HG03103 (cell line): ENCODE results near the gene ATF6B.
"Not testable (repeated sequence)": the region's sequence is repeated elsewhere in the genome, so short reads cannot be mapped to it uniquely, and the experiment has no call there.

Experiments used
- ATAC-seq: cut with Tn5 transposase; IDR thresholded peaks from one replicate; pipeline ENCODE4 v1.9.1; 2021; ENCODE audit warnings: low read depth; ENCODE audit not compliant: unreplicated experiment

Gene ATF6B

DNA sequence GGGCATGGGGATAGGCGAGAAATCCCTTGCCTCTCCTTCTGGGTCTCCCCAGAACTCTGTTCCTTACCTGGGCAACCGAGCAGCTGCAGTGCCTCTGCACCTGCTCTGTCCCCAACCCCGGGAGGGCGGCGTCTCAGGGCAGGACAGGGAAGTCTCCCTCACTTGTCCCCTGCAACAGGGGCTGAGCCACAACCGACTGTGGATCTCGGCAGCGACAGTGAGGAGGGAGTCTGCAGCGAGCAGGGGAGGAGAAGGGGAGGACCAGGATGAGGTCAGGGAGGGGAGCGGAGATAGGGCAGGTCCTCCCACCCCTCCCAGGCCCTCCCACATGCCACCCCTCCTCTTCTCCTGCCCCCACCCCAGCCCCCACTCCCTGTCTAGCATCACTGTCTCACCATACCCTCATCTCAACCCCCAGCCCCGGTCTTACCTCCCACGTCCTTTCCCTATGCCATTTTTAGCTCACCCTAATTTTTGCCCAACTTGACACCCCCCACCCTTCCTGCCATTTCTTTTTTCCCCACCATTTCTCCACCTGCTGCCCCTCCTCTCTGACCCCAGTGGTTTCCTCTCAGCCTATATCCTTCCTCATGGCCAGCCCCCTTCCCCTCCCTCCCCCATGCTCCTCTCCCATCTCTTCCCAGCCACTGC is 18.8 kb downstream of the ATF6B start, which contains the start of gene TNXB:
TNXB (minus strand) TSS at position 225 of the 651 bp plus-strand sequence. CDS start 11,140 bp downstream, outside the sequence.
- no peak for ATAC-seq

DNA sequence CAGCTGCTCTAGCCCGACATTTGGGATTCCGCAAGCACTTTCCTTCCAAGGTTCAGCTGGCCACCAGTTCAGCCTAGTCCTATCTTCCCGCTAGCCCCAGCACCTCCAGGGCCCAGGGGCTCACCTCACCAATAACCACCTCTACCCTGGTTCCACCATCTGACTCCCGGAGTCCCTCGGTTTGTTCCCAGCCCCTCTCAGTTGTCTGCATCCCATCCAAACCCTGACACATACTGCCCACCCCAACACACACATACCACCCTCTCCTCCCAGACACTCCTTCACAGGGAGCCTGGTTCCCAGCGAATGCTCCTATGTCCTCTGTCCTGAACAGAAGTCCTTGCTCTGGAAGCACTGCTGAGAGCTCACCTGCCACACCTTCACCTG is 19.3 kb downstream of the ATF6B start:
- no peak for ATAC-seq

DNA sequence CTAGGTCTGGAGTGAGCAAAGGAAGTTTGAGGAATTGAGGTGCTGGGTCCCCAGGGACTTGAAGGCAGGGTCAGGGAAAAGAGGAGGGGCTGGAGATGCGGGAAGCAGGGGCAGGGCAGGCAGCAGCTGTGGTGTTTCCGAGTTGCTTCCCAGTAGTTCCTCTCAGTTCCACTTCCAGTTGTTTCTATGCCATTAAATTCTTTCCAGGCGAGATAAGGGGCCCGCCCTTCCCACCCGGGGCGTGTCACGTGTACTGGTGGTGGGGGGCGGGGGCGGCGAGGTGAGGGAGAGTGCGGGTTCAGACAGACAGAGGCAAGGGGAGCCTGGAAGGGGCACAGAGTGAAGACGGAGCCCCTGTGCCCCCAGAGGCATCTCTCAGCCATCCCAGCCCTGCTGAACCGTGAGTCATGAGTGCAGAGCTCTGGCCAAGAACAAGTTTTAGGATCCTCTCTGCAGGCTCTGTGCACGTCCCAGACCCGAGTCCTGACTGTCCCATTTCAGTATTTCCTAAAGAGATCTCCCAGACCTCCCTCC is 19.9 kb downstream of the ATF6B start:
- no peak for ATAC-seq

DNA sequence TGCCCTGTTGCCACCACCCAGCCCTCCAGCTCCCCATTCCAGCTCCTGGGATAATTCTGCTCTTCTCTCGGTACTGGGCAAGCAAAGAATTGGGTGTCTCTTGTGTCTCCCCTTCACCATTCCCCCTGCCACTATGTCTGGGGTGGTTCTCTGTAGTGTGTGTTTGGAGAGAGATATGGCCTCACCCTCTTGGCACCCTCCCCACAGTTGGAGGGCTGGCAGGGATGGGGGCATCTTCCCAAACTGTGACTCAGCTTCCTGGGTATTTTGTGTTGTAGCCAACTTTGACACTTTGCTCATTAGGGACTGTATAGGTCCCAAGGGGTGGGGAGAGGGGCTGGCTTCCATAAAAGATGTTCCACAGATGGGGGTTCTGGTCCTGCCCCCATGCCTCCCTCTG is 20.6 kb downstream of the ATF6B start:
- no peak for ATAC-seq

DNA sequence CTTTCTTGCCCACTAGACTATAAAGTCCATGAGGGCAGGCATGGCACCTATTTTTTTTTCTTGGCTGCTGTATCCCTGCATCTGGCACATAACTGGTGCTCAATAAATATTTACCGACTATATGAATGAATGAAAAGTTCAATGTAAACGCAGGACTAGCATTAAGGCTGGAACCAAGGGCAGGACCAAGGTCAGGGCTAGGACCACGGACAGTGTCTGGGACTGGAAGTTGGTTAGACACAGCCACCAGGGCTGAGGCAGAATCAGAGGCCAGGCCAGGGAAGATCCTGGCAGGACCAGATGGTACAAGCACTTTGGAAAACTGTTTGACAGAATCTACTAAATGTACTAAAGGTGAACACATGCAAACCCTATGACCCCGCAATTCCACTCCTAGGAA is 22.6 kb downstream of the ATF6B start:
- ATAC-seq = no peak

DNA sequence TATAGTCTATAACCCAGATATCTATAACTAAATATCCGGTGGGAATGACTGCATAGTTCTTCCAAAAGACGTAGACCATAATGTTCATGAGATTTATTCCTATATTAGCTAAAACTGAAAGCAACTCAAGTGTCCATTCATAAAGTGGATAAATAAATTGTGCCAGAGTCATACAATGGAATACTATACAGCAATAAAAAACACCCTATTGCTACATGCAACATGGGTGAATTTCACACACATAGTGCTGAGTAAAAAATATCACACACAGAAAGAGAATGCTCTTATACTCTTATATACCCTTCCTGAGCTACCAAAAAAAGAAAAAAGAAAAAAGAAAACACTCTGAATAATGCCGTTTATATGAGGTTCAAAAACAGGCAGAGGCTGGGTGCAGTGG is 25.8 kb downstream of the ATF6B start:
- no peak for ATAC-seq

DNA sequence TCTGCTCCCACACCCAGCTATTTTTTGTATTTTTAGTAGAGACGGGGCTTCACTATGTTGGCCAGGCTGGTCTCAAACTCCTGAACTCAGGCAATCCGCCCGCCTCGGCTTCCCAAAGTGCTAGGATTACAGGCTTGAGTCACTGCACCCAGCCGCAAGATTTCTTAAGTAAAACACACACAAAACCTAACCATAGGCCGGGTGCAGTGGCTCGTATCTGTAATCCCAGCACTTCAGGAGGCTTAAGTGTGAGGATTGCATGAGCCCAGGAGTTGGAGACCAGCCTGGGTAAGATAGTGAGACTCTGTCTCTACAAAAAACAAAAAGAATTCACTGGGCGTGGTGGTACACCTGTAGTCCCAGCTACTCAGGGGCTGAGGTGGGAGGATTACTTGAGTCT is 27.8 kb downstream of the ATF6B start:
- ATAC-seq = not testable (repeated sequence)

DNA sequence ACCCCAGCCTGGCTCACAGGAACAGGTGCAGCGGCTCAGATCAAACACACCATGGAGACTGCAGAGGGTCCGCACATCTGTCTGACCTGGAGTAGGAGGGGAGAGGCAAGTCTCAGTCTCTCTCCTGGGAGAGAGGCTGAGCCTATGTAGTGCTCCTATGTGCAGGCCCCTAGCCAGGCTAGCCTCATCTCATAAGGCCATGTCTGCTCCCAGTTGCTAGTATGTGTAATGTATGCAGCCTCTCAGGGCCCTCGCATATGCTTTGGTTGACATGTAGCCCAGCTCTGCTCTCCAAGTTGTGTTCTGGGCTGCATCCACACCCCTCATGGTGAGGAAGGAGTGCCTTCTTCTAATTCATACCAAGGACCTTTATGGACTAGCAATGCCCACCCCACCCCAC is 30.7 kb downstream of the ATF6B start:
- ATAC-seq = no peak

DNA sequence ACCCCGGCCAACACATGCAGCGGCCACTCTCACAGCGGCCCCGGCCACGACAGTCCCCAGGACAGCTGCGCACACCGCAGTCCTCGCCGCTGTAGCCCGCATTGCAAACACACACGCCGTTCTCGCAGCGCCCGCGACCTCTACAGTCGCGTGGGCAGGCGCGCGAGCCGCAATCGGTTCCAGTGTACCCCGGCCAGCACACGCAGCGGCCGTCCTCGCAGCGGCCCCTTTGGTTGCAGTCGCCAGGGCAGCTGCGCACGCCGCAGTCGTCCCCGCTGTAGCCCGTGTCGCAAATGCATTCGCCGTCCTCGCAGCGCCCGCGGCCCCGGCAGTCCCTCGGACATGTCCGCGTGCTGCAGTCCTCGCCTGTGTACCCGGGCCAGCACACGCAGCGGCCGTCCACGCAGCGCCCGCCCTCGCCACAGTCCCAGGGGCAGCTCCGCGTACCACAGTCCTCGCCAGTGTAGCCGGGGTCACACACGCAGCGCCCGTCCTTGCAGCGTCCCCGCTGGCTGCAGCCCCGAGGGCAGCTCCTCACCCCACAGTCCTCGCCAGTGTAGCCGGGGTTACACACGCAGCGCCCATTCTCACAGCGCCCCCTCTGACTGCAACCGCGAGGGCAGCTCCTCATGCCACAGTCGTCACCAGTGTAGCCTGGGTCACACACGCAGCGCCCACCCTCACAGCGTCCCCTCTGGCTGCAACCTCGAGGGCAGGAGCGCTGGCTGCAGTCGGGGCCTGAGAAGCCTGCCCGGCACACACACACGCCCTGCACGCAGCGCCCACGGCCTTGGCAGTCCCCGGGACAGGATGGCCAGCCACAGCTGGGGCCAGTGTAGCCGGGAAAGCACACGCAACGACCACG is 31.4 kb downstream of the ATF6B start:
- no peak for ATAC-seq

DNA sequence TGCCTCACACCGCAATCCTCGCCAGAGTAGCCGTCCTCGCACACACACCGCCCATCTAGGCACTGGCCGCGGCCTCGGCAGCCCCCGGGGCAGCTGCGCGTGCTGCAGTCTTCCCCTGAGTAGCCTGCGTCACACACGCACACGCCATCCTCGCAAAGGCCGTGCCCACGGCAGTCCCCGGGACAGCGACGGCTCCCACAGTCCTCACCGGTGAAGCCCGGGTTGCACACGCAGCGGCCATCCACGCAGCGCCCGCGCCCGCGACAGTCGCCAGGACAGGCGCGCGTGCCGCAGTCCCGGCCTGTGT is 32.0 kb downstream of the ATF6B start:
- ATAC-seq = no peak

DNA sequence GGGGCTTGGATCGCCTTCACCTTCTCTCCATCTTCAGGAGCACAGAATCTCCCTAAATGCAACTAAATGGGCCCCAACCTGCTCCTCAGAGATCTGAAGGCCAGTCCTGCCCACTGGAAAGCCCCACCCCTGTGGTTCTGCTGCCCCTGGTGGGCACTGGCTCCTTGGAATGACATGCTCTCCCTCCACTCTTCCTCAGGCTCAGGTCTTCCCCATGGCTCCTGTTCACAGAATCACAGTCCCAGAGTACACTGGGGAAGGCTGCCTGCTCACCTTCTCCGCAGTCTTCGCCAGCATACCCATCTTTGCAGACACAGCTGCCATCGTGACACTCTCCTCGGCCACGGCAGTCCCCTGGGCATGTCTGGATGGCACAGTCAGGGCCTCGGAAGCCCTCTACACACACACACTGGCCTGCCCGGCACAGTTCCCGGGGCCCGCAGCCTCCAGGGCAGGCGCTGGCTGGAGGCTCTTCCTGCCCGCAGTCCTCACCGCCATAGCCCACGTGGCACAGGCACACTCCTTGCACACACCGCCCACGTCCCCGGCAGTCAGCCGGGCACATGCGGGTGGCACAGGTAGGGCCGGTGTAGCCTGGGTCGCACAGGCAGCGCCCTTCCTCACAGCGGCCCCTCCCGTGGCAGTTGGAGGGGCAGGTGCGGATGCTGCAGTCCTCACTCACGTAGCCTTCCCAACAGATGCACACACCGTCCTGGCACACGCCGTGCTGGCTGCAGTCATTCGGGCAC is 32.5 kb downstream of the ATF6B start:
- ATAC-seq = no peak

DNA sequence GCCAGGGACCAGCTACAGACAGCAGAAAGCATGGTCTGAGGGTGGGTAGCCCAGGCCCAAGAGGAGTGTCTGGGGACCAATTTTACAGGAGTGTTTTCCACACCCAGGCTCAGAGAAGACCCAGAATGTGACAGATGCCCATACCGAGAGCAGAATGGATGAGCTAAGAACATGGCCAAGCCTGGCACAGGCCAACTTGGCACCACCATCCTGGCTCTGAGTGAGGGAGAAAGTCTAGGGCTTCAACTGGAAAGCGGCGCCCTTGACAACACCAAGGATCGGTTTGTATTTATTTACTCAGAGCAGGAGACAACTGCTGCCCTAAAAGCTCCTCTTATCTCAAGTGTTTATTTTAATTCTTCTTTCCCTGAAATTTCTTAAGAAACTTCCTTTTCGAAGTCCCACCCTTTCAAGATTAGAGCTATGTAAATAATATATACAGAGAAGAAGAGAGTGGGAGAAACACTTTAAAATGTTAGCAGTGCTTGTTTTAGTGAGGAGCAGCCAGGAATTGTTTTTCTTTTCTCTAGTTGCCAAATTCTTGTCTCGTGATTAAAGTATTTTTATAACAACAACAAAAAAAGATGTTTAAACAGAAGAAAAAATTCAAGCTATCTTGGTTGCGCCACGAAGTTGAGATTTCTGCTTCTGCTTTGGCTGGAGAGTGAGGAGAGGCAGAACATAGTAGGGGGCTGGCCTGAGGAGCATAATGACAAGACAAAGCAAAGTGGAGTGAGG is 35.1 kb downstream of the ATF6B start:
- no peak for ATAC-seq

DNA sequence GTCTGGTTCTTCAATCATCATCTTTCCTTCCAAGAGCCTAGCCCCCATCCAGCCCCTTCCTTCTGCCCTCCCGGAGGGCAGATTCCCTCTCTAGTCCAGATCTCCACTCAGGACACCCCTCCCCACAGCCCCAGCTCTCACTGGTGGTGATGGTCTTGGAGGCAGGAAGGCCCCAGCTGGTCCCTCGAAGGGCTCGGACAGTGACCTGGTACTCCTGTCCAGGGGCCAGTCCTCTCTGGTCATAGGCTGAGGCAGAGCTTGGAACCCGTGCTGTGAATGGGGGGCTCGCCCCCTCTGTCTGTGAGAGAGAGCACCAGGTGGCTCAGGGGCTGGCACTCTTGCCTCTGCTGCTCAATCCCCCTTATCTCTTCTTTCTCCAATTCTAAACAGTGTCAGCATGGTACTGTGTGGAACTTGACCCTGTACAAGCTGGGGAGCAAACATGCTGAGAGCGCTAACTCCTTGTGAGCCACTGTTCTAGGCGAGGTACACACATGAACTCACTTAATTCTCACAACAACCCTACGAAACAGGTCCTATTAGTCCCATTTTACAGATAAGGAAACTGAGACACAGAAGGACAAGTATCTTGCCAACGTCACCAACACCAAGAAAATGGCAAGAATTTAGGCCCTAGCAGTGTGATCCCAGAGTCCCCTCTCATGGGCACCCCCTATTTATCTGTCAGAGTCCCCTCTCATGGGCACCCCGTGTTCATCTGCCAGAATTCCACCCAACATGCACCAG is 38.8 kb downstream of the ATF6B start:
- ATAC-seq = no peak

DNA sequence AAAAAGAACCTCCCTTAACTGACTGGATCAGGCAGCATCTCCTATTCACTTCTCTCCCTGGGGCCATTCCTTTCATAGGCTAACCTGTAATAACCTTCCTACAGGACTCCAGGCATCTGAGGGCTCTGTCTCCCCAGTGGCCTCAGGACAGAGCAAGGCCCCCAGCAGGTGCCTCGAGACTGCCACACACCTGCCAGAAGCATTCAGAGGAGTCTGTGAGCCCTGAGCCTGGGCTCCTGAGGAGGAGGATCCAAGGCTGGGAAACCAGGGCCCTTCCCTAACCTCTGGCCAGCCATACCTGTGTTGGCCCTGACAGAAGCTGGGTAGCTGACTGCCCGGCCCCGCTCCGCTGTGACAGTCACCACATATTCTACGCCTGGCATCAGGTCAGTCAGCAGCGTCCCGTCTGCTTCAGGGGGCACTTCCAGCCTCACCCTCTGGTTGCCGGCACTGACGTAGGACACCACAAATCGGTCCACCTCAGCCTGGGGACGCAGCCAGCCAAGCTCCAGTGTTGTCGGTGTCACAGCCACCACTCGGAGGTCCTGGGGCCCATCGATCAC is 39.5 kb downstream of the ATF6B start:
- no peak for ATAC-seq

DNA sequence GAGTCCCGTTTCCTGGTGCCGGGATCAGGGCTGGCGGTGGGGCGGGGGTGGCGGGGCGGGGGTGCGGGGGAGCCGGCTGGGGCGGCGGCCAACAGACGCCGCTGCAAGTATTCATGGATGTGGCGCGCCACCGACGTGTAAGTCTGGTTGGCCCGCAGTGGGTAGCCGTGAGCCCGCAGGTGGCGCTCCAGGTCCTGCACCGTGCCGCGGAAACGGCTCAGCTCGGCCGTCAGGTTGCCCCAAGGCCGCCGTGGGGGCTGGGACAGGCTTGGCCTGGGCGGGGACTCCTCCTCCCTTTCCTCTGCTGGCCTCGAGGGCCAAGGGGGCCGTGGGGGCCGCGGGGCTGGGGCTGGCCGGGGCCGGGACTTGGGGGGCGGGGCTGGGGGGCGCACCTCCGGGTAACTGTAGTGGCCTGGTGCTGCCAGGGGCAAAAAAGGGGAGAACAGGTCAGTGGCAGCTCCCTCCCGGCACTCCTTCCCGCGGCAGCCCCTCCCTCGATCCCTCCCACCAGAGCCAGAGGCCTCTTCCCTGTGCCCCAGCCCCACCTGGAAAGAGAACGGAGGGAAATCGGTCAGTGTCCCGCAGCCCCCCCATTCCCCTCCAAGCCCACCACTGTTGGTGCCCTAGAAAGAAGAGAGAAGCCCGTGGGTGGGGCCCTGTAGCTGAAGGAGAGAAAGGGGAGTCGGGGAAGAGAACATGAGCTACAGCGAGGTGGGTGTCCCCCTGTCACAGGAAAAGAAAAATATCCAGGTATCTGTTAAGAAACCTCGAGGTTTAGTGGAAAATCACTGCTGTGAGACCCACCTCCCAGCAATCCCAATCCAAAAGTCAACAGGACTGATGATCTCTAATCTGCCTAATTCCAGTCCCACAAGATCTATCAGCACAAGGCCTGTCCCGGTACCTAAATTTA is 40.2 kb downstream of the ATF6B start:
- no peak for ATAC-seq

DNA sequence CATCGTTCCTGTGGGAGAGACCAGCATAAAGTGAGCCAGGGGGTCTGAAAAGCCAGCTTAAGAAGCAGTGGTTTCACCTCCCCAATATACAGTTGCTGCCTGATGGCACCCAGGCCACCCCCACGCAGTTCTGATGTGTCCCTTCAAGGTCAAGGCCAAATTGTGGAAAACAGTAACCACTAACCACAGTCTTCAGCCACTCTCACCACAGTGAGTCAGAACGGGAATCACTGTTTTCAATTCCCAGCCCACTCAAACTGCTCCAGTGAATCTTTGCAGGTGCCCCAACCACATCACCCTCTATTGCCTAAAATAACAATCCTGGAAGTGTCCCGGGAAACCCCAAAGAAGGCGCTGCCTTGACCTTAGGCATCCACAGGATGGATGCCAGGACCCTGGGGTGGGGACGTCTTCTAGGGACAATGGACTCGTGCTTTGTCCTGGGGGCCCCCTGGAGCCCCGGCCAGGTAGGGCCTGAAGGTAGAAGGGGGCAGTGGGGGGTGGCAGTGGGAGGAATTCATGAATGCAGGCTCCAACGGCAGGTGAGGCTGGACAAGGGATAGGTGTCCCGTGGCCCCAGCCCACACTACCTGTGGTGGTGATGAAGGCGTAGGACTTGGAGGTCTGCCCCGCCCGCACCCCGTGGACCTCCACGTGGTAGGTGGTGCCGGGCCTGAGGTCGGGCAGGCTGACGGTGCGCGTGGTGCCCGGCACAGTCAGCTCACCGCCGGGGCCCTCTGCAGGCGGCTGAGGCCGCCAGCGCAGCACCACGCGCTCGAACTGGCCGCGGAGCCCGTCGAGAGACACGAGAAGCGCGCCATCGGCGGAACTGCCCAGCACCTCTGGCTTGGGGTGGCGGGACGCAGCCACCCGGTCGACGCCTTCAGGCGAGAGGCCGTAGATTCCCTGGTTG is 41.1 kb downstream of the ATF6B start:
- no peak for ATAC-seq

DNA sequence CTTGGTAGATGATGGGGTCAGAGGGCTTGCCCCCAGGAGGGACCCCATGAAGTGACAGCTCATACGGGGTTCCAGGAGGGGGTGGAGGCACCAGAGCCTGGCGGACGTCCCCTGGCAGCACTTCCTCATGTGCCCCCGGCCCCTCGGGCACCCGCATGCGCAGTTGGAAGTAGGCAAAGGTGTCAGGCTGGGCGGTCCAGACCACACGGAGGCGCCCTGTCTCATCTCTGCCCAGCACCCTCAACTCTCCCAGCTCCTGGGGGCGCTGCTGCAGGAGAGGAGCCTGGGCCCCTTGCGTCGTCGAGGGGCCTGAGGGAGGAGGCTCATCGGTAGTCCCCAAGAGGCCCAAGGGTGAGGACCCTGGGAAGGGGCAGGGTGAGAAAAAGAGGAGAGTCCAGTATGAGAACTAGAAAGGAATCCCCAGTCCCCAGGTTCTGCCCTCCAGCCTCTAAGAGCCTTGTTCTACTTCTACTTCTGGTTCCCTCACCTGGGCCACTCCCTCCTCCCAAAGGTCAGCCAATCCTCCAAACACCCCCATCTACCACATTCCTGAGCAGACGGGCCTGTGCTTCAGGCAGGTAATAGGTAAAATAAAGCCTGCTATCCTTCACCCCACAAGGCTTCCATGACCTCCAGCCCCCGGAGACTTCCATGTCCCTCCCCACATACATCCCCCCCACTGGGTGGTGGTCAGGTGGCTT is 42.1 kb downstream of the ATF6B start:
- ATAC-seq = no peak
